H1 (cell line): Measurements from ENCODE around the gene NAE1. TPM values are rescaled to one million over a fixed set of nuclear protein-coding genes. Genes with fewer than 3 reads are reported as not detected.

ENCODE experiments used
- CTCF ChIA-PET: fragments of 300-600 bp; sonication (Branson Sonifier 250); formaldehyde crosslinking; loops from one replicate; lab custom pipeline; 2021; ENCODE audit not compliant: partially characterized antibody; lab: Charles Lee
- POLR2A ChIA-PET: fragments of 300-600 bp; sonication (Branson Sonifier 250); formaldehyde crosslinking; loops from one replicate; lab custom pipeline; 2021; ENCODE audit warnings: inconsistent platforms; ENCODE audit not compliant: partially characterized antibody; lab: Charles Lee
- DNase-seq, 2 experiments: peaks; one replicate each; pipeline versions ENCODE4 v3.0.0 to v3.0.0-alpha.2; 2010 to 2022; ENCODE audit warnings: low spot score in 2 of 2, low read depth in 1 of 2, mixed read lengths in 1 of 2
- FAIRE-seq: peaks from 2 replicates; lab custom pipeline; 2011; peaks lifted over from hg19 to GRCh38; lab: Jason Lieb, UNC
- H2AFZ ChIP-seq: 2 replicates; pipeline ENCODE4 v1.8.1; 2012; ENCODE audit warnings: low read length, inconsistent platforms
- H2AK5ac ChIP-seq: 2 replicates; pipeline ENCODE4 v1.6.1; 2013; ENCODE audit warnings: low read depth, low read length
- H2BK120ac ChIP-seq: replicated peaks from 2 replicates; pipeline ENCODE3; 2013; ENCODE audit warnings: low read depth, low read length, inconsistent platforms
- H2BK12ac ChIP-seq: 2 replicates; pipeline ENCODE4 v1.6.1; 2013; ENCODE audit warnings: low read depth, low read length
- H2BK15ac ChIP-seq: 2 replicates; pipeline ENCODE4 v1.6.1; 2013; ENCODE audit warnings: low read length
- H2BK20ac ChIP-seq: 2 replicates; pipeline ENCODE4 v1.6.1; 2013; ENCODE audit warnings: low read length
- H2BK5ac ChIP-seq: 2 replicates; pipeline ENCODE4 v1.6.1; 2013; ENCODE audit warnings: low read depth, low read length
- H3K14ac ChIP-seq: 2 replicates; pipeline ENCODE4 v1.6.1; 2013; ENCODE audit warnings: inconsistent platforms; ENCODE audit not compliant: insufficient read length
- H3K18ac ChIP-seq: 2 replicates; pipeline ENCODE4 v1.6.1; 2013; ENCODE audit warnings: low read length; ENCODE audit errors: extremely low read depth
- H3K23ac ChIP-seq: 2 replicates; pipeline ENCODE4 v1.6.1; 2013; ENCODE audit warnings: inconsistent platforms; ENCODE audit not compliant: insufficient read length
- H3K23me2 ChIP-seq: 2 replicates; pipeline ENCODE4 v1.6.1; 2013; ENCODE audit warnings: low read depth, low read length
- H3K27ac ChIP-seq: 2 replicates; pipeline ENCODE4 v1.6.1; 2011; ENCODE audit warnings: low read depth, low read length, inconsistent platforms
- H3K27me3 ChIP-seq, 4 experiments: replicated peaks in 1 of 4; 1 replicate in 1 of 4; 2 replicates in 3 of 4; pipeline versions ENCODE4 v1.6.1 to v1.8.1; 2011 to 2013; ENCODE audit warnings: low read length in 3 of 4, mild to moderate bottlenecking in 3 of 4, inconsistent platforms in 2 of 4, mixed read lengths in 2 of 4, moderate library complexity in 1 of 4; ENCODE audit not compliant: control insufficient read depth in 3 of 4, insufficient read depth in 3 of 4; ENCODE audit errors: extremely low read depth in 1 of 4
- H3K36me3 ChIP-seq, 4 experiments: 2 replicates each; pipeline versions ENCODE4 v1.6.1 to v1.8.1; 2011 to 2013; ENCODE audit warnings: mild to moderate bottlenecking in 4 of 4, low read length in 3 of 4, moderate library complexity in 2 of 4, control low read depth in 1 of 4, inconsistent platforms in 1 of 4; ENCODE audit not compliant: insufficient read depth in 4 of 4, control insufficient read depth in 2 of 4
- H3K4ac ChIP-seq: replicated peaks from 2 replicates; pipeline ENCODE3; 2013; ENCODE audit warnings: low read length, low read depth, mixed read lengths, inconsistent platforms; ENCODE audit not compliant: insufficient read length
- H3K4me1 ChIP-seq, 4 experiments: replicated peaks in 1 of 4; 1 replicate in 1 of 4; 2 replicates in 3 of 4; pipeline versions ENCODE4 v1.6.1 to v1.8.1; 2011 to 2013; ENCODE audit warnings: low read length in 3 of 4, inconsistent platforms in 2 of 4, mixed read lengths in 1 of 4; ENCODE audit not compliant: insufficient read depth in 4 of 4, control insufficient read depth in 3 of 4
- H3K4me2 ChIP-seq, 2 experiments: 2 replicates each; pipeline versions ENCODE4 v1.6.1 to v1.8.1; 2011 to 2013; ENCODE audit warnings: low read depth in 2 of 2, low read length in 2 of 2, control low read depth in 1 of 2, inconsistent platforms in 1 of 2, mild to moderate bottlenecking in 1 of 2; ENCODE audit not compliant: insufficient read depth in 1 of 2
- H3K4me3 ChIP-seq, 4 experiments: fragments of 200-600, 300-600 bp in 1 of 4; sonication (generic), shearing (Covaris generic), sonication (Bioruptor Twin) in 1 of 4; 2 replicates each; pipeline versions ENCODE4 v1.5.1 to v1.8.1; 2011 to 2016; ENCODE audit warnings: low read length in 4 of 4, low read depth in 3 of 4, control low read depth in 2 of 4, inconsistent platforms in 2 of 4, mild to moderate bottlenecking in 2 of 4, mixed read lengths in 1 of 4, moderate library complexity in 1 of 4; ENCODE audit not compliant: insufficient read depth in 2 of 4; ENCODE audit errors: extremely low read depth in 1 of 4
- H3K56ac ChIP-seq: replicated peaks from 2 replicates; pipeline ENCODE3; 2013; ENCODE audit warnings: low read depth, mild to moderate bottlenecking, mixed read lengths, low read length, inconsistent platforms; ENCODE audit not compliant: insufficient read length
- H3K79me1 ChIP-seq: 2 replicates; pipeline ENCODE4 v1.6.1; 2013; ENCODE audit warnings: low read depth, low read length, control low read depth
- H3K79me2 ChIP-seq, 2 experiments: 2 replicates each; pipeline versions ENCODE4 v1.6.1 to v1.8.1; 2012 to 2013; ENCODE audit warnings: low read length in 2 of 2, mild to moderate bottlenecking in 2 of 2, inconsistent platforms in 1 of 2; ENCODE audit not compliant: insufficient read depth in 2 of 2, control insufficient read depth in 1 of 2
- H3K9ac ChIP-seq, 4 experiments: replicated peaks in 1 of 4; 1 replicate in 1 of 4; 2 replicates in 3 of 4; pipeline versions ENCODE4 v1.6.1 to v1.8.1; 2011 to 2013; ENCODE audit warnings: low read depth in 3 of 4, low read length in 3 of 4, control low read depth in 2 of 4, mild to moderate bottlenecking in 2 of 4, moderate library complexity in 2 of 4, inconsistent platforms in 1 of 4; ENCODE audit errors: extremely low read depth in 1 of 4
- H3K9me3 ChIP-seq, 2 experiments: 2 replicates each; pipeline versions ENCODE4 v1.6.1 to v1.8.1; 2012 to 2013; ENCODE audit warnings: mild to moderate bottlenecking in 2 of 2, moderate library complexity in 2 of 2, control low read depth in 1 of 2, inconsistent platforms in 1 of 2, low read depth in 1 of 2, low read length in 1 of 2, mixed read lengths in 1 of 2; ENCODE audit not compliant: insufficient read depth in 2 of 2
- H4K20me1 ChIP-seq, 2 experiments: replicated peaks in 1 of 2; 2 replicates each; pipeline versions ENCODE3 to v1.8.1; 2011 to 2013; ENCODE audit warnings: inconsistent platforms in 2 of 2, low read length in 2 of 2, mild to moderate bottlenecking in 1 of 2; ENCODE audit not compliant: insufficient read depth in 2 of 2, control insufficient read depth in 1 of 2
- H4K5ac ChIP-seq: 2 replicates; pipeline ENCODE4 v1.6.1; 2013; ENCODE audit warnings: low read length, low read depth, mixed read lengths, inconsistent platforms; ENCODE audit not compliant: insufficient read length
- H4K8ac ChIP-seq: 2 replicates; pipeline ENCODE4 v1.8.0; 2013; ENCODE audit warnings: mild to moderate bottlenecking, moderate library complexity, low read length, inconsistent platforms; ENCODE audit not compliant: insufficient read depth; ENCODE audit errors: extremely low read depth
- H4K91ac ChIP-seq: replicated peaks from 2 replicates; pipeline ENCODE3; 2013; ENCODE audit warnings: low read length, mixed read lengths, inconsistent platforms; ENCODE audit not compliant: insufficient read length
- ASH2L ChIP-seq: fragments of 200-600, 300-600 bp; sonication (generic); IDR thresholded peaks from one replicate; pipeline ENCODE4 v1.7.1; 2017; ENCODE audit warnings: low read length
- CBX8 ChIP-seq: fragments of 300-800, 300-1000 bp; sonication (generic); IDR thresholded peaks from 2 replicates; pipeline ENCODE4 v1.7.1; 2016; ENCODE audit warnings: low read depth, low read length, borderline replicate concordance
- CEBPB ChIP-seq: IDR thresholded peaks from 2 replicates; pipeline ENCODE4 v1.6.1; 2012; ENCODE audit warnings: low read depth, low read length
- RFX5 ChIP-seq: IDR thresholded peaks from 2 replicates; pipeline ENCODE4 v1.6.1; 2011; ENCODE audit warnings: low read depth, low read length, improper control_type of control experiment, borderline replicate concordance
- SAP30 ChIP-seq: fragments of 300-600 bp; sonication (generic); IDR thresholded peaks from 2 replicates; pipeline ENCODE4 v1.7.1; 2012; ENCODE audit warnings: low read length, moderate library complexity, mild to moderate bottlenecking, inconsistent platforms; ENCODE audit not compliant: insufficient read depth, insufficient replicate concordance
- WGBS, 2 experiments: shearing (Covaris generic) in 1 of 2; methylation state at CpG; one replicate each; pipeline versions ENCODE4 v1.1.6 to v1.1.7; 2013 to 2015; ENCODE audit warnings: low lambda C conversion rate in 2 of 2, mixed read lengths in 2 of 2, inconsistent platforms in 1 of 2, low coverage in 1 of 2, missing lambda C conversion rate in 1 of 2; ENCODE audit not compliant: insufficient replicate concordance in 2 of 2, insufficient coverage in 1 of 2, insufficient read length in 1 of 2; ENCODE audit errors: extremely low coverage in 1 of 2, missing lambda C conversion rate in 1 of 2; 5-methylcytosine and 5-hydroxymethylcytosine counted together
- polyA plus RNA-seq, 7 experiments: library from polyadenylated mRNA; depleted of rRNA in 3 of 7; stranded (reverse) in 5 of 7; unstranded in 2 of 7; fragments of >200 nt in 5 of 7; fragments of 200-250 nt in 2 of 7; gene quantifications; 1 replicate in 5 of 7; 2 replicates in 1 of 7; 4 replicates in 1 of 7; pipeline versions ENCODE4 v1.2.1 to v1.2.3, GENCODE V29; 2011 to 2013; ENCODE audit warnings: missing spikeins in 2 of 7, mixed read lengths in 2 of 7
- total RNA-seq: library from RNA; stranded (reverse); fragmentation: NEBNext Ultra II Directional; extraction: Animal tissue kit (Norgen Biotek cat#: 25700); gene quantifications from 2 replicates; pipeline ENCODE4 v1.2.1, GENCODE V29; 2021
- TF ChIP-seq, protein P1 (sequence below): IDR thresholded peaks from 2 replicates; pipeline ENCODE4 v1.6.1; 2012; ENCODE audit warnings: inconsistent platforms

Gene NAE1
- total and polyA plus RNA-seq, 2 of the 8 experiments (the other 6 are each of a cell fraction or from before 2014, with no cell fraction given) = 66.6 to 155 TPM

DNA sequence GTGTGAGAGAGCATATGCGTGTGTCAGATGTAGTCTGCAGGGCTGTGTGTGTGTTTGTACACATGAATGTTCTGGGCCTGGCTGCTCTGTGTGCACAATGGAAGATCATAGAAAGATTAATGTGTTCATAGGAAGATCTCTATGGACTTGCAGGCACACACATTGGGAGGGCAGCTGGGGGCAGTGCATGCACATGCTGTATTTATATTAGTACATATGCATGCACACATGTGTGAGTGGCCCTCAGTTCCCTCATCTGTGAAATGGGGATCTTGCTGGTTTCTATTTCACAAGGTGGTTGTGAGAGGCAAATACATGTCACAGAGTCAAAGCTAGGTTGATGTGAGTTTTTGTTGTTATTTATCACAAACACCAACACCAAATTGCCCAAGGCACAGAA, 15.5 kb upstream of the NAE1 start:
- Histone ChIP-seq H3K9ac (no peak overlapping the region), H3K18ac (no peak overlapping the region), H4K8ac (no peak overlapping the region), H2AK5ac (no peak overlapping the region), H4K91ac (no peak overlapping the region), H3K23ac (no peak overlapping the region), H2BK5ac (no peak overlapping the region), H3K79me1 (no peaks in the 10 kb centered on the region), H3K4me2 (no peak overlapping the region), H3K56ac (no peak overlapping the region), H3K4ac (no peak overlapping the region), H3K23me2 (peaks cover 12% of the 10 kb centered on the region), H2BK20ac (no peak overlapping the region), H3K9me3 (no peaks in the 10 kb centered on the region), H2BK120ac (no peak overlapping the region), H2BK12ac (no peak overlapping the region), H2BK15ac (no peak overlapping the region), H3K27ac (no peak overlapping the region), H3K4me1 (peaks cover 0 to 2% (median 0%) of the 10 kb centered on the region in 4 experiments; a peak in 3 of 7 replicates), H3K14ac (no peak overlapping the region)
- FAIRE-seq = no peak
- CTCF ChIA-PET = interaction anchor here (0.6 to 13.4 kb wide), 8 partner anchors 14 to 84 kb away, joined by 3 to 162 read pairs (median 4); partner anchors contain the start of gene NAE1
- no peak for TF ChIP-seq RFX5
- TF ChIP-seq CBX8 = no peak
- TF ChIP-seq SAP30 = no peak
- no peak for TF ChIP-seq ASH2L
- TF ChIP-seq, protein P1, sequence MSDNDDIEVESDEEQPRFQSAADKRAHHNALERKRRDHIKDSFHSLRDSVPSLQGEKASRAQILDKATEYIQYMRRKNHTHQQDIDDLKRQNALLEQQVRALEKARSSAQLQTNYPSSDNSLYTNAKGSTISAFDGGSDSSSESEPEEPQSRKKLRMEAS = no peak
- TF ChIP-seq CEBPB = no peak
- TF ChIP-seq, all 59 proteins: peak for 0
- peaks cover 0 to 3% of the 10 kb centered on the region in 2 experiments for H4K20me1 ChIP-seq
- no peak overlapping the region for H2AFZ ChIP-seq
- H3K79me2 ChIP-seq = no peaks in the 10 kb centered on the region
- 93% methylated on average over 1 of the region's 1 CpG; no CpG with 5 or more reads in 1 of the 2 experiments for WGBS, 2 experiments
- H4K5ac ChIP-seq = no peak overlapping the region
- no peak overlapping the region for H3K4me3 ChIP-seq
- DNase-seq = no peak
- H3K36me3 ChIP-seq = no peaks in the 10 kb centered on the region
- peaks cover 14 to 45% (median 36%) of the 10 kb centered on the region in 4 experiments for H3K27me3 ChIP-seq
- POLR2A ChIA-PET = interaction anchor here (1.2 to 3.3 kb wide), 2 partner anchors 12 to 16 kb away, joined by 3 to 26 read pairs; partner anchors contain the start of gene NAE1
